T-cell (primary cell): ENCODE data around the gene C16orf87. TPM values are rescaled to one million over a fixed set of nuclear protein-coding genes. Genes with fewer than 3 reads are reported as not detected.

Experiments
- ATAC-seq, 4 experiments: fragments of 200-7000 bp in 3 of 4; fragments of 150-1000 bp in 1 of 4; cut with Tn5 transposase; replicated peaks in 1 of 4; 1 replicate in 3 of 4; 2 replicates in 1 of 4; pipeline ENCODE4 v1.10.0; 2021; ENCODE audit warnings: moderate library complexity in 3 of 4, mild to moderate bottlenecking in 2 of 4, moderate number of reproducible peaks in 1 of 4
- CTCF ChIA-PET, 2 donors: fragments of 300-600 bp; sonication (Branson Sonifier 250); formaldehyde crosslinking; loops; one replicate each; lab custom pipeline; 2022; ENCODE audit warnings: antibody characterized with exemption in 2 of 2; lab: Charles Lee
- POLR2A ChIA-PET, 2 donors: fragments of 300-600 bp; sonication (Branson Sonifier 250); formaldehyde crosslinking; loops; one replicate each; lab custom pipeline; 2022; ENCODE audit warnings: antibody characterized with exemption in 2 of 2; lab: Charles Lee
- DNase-seq, 35 experiments: peaks; one replicate each; pipeline versions ENCODE4 v3.0.0 to v3.0.0-alpha.2; 2013 to 2023
- H3K27ac ChIP-seq: one replicate; pipeline ENCODE4 v1.5.1; 2013; ENCODE audit warnings: low read length
- H3K27me3 ChIP-seq, 2 experiments: replicated peaks in 1 of 2; 1 replicate in 1 of 2; 2 replicates in 1 of 2; pipeline versions ENCODE4 v1.6.1 to v1.7.0; 2013; ENCODE audit warnings: low read length in 1 of 2, mixed read lengths in 1 of 2; ENCODE audit not compliant: control insufficient read depth in 2 of 2, insufficient read depth in 2 of 2; ENCODE audit errors: extremely low read depth in 1 of 2
- H3K36me3 ChIP-seq, 2 donors: 1 replicate in 1 of 2; 2 replicates in 1 of 2; pipeline versions ENCODE4 v1.6.1 to v1.7.0; 2013; ENCODE audit warnings: low read length in 1 of 2; ENCODE audit not compliant: control insufficient read depth in 2 of 2, insufficient read depth in 1 of 2; ENCODE audit errors: extremely low read depth in 1 of 2
- H3K4me1 ChIP-seq, 2 experiments: 1 replicate in 1 of 2; 2 replicates in 1 of 2; pipeline versions ENCODE4 v1.6.1 to v1.7.0; 2013; ENCODE audit warnings: low read length in 2 of 2, mixed read lengths in 1 of 2; ENCODE audit not compliant: insufficient read depth in 2 of 2, control insufficient read depth in 1 of 2; ENCODE audit errors: extremely low read depth in 1 of 2
- H3K4me3 ChIP-seq, 2 donors: 1 replicate in 1 of 2; 2 replicates in 1 of 2; pipeline versions ENCODE4 v1.5.1 to v1.7.0; 2013; ENCODE audit warnings: mild to moderate bottlenecking in 2 of 2, low read length in 1 of 2, moderate library complexity in 1 of 2; ENCODE audit not compliant: control insufficient read depth in 1 of 2; ENCODE audit errors: extremely low read depth in 1 of 2
- H3K9me3 ChIP-seq: 2 replicates; pipeline ENCODE4 v1.7.0; 2013
- H3K27ac Mint-ChIP-seq, 2 donors: one replicate each; pipeline ENCODE4 v1.8.0; 2020 to 2021; ENCODE audit warnings: mild to moderate bottlenecking in 2 of 2, mixed read lengths in 2 of 2
- H3K27me3 Mint-ChIP-seq, 2 donors: one replicate each; pipeline ENCODE4 v1.8.0; 2021 to 2022; ENCODE audit warnings: mixed read lengths in 2 of 2
- H3K36me3 Mint-ChIP-seq: one replicate; pipeline ENCODE4 v1.8.0; 2021; ENCODE audit warnings: mixed read lengths
- H3K4me1 Mint-ChIP-seq, 3 donors: one replicate each; pipeline ENCODE4 v1.8.0; 2020 to 2022; ENCODE audit warnings: mixed read lengths in 3 of 3, mild to moderate bottlenecking in 1 of 3
- H3K4me3 Mint-ChIP-seq, 3 donors: one replicate each; pipeline ENCODE4 v1.8.0; 2020 to 2022; ENCODE audit warnings: mild to moderate bottlenecking in 3 of 3, mixed read lengths in 3 of 3, moderate library complexity in 3 of 3
- H3K9me3 Mint-ChIP-seq, 3 donors: one replicate each; pipeline ENCODE4 v1.8.0; 2020 to 2022; ENCODE audit warnings: mixed read lengths in 3 of 3
- WGBS: methylation state at CpG from one replicate; pipeline ENCODE4 v1.1.5; 2013; ENCODE audit warnings: missing lambda C conversion rate; ENCODE audit not compliant: insufficient coverage; 5-methylcytosine and 5-hydroxymethylcytosine counted together
- total RNA-seq, 35 experiments: library from RNA in 6 of 35; stranded (reverse) in 6 of 35; fragments of 120-200 nt in 1 of 35; gene quantifications; one replicate each; pipeline versions ENCODE4 v1.2.1 to v1.2.4 and lab custom pipeline; 2013 to 2026

Gene C16orf87
- total RNA-seq, 5 donors from 2014 or later (not counting 1 experiment from before 2014, with no cell fraction given), result 5.2 to 15.6 (median 7.2) TPM

DNA sequence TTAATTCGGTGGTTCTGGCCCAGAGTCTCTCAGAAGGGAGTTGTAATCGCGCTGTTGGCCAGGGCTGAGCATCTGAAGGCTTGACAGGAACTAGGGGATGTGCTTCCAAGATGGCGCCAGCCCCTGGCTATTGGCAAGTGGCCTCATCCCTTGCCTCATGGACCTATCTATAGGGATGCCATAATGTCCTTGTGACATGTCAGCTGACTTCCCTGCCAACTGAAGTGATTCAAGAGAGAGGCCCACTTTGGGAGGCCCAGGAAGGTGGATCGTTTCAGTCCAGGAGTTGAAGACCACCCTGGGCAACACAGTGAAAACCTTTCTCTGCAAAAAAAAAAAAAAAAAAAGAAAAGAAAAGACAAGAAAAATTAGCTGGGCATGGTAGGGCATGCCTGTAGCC is 15.0 kb upstream of the C16orf87 start:
- Histone ChIP-seq H3K27ac (no peak overlapping the region), H3K36me3 (no peaks in the 10 kb centered on the region), H3K4me3 (no peak overlapping the region), H3K9me3 (no peaks in the 10 kb centered on the region), H3K4me1 (no peaks in the 10 kb centered on the region), H3K27me3 (peaks cover 0 to 32% of the 10 kb centered on the region in 2 experiments)
- Mint-ChIP-seq H3K9me3 (peaks cover 0 to 6% (median 2%) of the 10 kb centered on the region in 3 donors), H3K27ac (no peak overlapping the region), H3K36me3 (no peaks in the 10 kb centered on the region), H3K27me3 (peaks cover 4 to 8% of the 10 kb centered on the region in 2 donors), H3K4me3 (no peak overlapping the region), H3K4me1 (no peaks in the 10 kb centered on the region)
- POLR2A ChIA-PET, result interaction anchor here in 1 of 2 donors (0.7 kb wide), 1 partner anchor 73 kb away, joined by 12 read pairs; no protein-coding TSS in a partner anchor
- no peak for ATAC-seq
- DNase-seq, result no peak
- CTCF ChIA-PET, result interaction anchor here in 1 of 2 donors (0.6 kb wide), 1 partner anchor 57 kb away, joined by 3 read pairs; no protein-coding TSS in a partner anchor
- WGBS, result 89% methylated on average over 4 of the region's 5 CpGs

DNA sequence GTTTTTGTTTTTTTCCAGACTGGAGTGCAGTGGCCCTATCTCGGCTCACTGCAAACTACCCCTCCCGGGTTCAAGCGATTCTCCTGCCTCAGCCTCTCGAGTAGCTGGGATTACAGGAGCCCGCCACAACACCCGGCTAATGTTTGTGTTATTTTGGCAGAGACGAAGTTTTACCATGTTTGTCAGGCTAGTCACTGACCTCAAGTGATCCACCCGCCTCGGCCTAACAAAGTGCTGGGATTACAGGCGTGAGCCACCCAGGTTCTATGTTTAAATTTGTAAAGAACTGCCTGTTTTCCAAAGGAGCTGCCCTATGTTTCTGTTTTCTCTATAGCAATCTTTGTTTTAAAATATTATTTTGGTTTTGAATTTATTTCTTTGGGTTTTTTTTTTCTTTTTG is 13.8 kb upstream of the C16orf87 start:
- ChIA-PET CTCF (no interaction called here), POLR2A (no interaction called here)
- no peaks in the 10 kb centered on the region for H3K4me1 ChIP-seq
- no peak for DNase-seq
- H3K27ac ChIP-seq, result no peak overlapping the region
- Mint-ChIP-seq H3K27me3 (peaks cover 4 to 8% of the 10 kb centered on the region in 2 donors), H3K27ac (no peak overlapping the region), H3K9me3 (peaks cover 0 to 6% (median 2%) of the 10 kb centered on the region in 3 donors), H3K36me3 (no peaks in the 10 kb centered on the region), H3K4me3 (no peak overlapping the region), H3K4me1 (no peaks in the 10 kb centered on the region)
- ATAC-seq, result no peak
- H3K27me3 ChIP-seq, result peaks cover 0 to 32% of the 10 kb centered on the region in 2 experiments
- 92% methylated on average over 9 of the region's 10 CpGs for WGBS
- H3K9me3 ChIP-seq, result no peaks in the 10 kb centered on the region
- no peak overlapping the region for H3K4me3 ChIP-seq
- H3K36me3 ChIP-seq, result no peaks in the 10 kb centered on the region

DNA sequence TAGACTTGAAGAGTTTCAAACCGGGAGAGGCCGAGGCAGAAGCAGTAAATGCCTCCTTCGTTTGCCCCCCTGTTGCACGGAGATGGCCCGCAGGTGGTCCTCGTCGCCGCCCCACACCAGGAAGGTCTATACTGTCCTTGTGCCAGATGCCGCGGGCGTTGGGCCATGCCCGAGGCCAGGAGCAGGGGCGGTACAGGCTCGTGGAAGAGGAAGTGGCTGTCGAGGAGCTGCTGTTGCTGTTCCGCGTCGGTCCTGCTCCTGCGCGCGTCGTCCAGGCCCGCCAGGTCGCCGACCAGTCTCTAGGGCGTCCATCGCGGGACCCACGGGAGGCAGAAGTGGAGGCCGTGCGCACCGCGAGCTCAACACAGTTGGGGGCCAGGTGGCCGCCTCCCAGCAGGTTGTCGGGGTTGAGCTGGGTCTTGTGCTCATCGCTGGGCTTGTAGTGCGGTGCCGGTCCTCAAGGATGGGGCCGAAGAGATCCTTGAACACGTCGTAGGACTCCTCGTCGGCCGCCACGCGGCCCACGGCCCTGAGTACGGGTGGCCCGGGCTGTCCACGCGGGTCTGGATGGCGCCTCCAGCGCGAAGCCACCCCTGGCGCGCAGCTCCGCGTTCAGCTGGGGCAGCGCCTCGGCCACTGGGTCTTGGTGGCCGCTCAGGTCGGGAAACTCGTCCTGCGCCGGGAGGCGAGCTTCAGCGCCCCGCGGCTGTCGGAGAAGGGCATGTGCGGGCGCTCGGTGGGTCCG is 13.1 kb upstream of the C16orf87 start:
- no peak overlapping the region for H3K27ac ChIP-seq
- H3K27me3 Mint-ChIP-seq, result peaks cover 4 to 8% of the 10 kb centered on the region in 2 donors
- no peak overlapping the region for H3K4me3 Mint-ChIP-seq
- H3K27ac Mint-ChIP-seq, result no peak overlapping the region
- peaks cover 0 to 32% of the 10 kb centered on the region in 2 experiments for H3K27me3 ChIP-seq
- no peaks in the 10 kb centered on the region for H3K4me1 ChIP-seq
- no peaks in the 10 kb centered on the region for H3K36me3 Mint-ChIP-seq
- no peak for DNase-seq
- ChIA-PET CTCF (interaction anchor here in 1 of 2 donors (0.7 kb wide), 1 partner anchor 54 kb away, joined by 3 read pairs; no protein-coding TSS in a partner anchor), POLR2A (no interaction called here)
- peaks cover 0 to 6% (median 2%) of the 10 kb centered on the region in 3 donors for H3K9me3 Mint-ChIP-seq
- no peaks in the 10 kb centered on the region for H3K9me3 ChIP-seq
- no peak overlapping the region for H3K4me3 ChIP-seq
- WGBS, result 45% methylated on average over 64 of the region's 74 CpGs
- H3K36me3 ChIP-seq, result no peaks in the 10 kb centered on the region
- ATAC-seq, result no peak
- H3K4me1 Mint-ChIP-seq, result no peaks in the 10 kb centered on the region

DNA sequence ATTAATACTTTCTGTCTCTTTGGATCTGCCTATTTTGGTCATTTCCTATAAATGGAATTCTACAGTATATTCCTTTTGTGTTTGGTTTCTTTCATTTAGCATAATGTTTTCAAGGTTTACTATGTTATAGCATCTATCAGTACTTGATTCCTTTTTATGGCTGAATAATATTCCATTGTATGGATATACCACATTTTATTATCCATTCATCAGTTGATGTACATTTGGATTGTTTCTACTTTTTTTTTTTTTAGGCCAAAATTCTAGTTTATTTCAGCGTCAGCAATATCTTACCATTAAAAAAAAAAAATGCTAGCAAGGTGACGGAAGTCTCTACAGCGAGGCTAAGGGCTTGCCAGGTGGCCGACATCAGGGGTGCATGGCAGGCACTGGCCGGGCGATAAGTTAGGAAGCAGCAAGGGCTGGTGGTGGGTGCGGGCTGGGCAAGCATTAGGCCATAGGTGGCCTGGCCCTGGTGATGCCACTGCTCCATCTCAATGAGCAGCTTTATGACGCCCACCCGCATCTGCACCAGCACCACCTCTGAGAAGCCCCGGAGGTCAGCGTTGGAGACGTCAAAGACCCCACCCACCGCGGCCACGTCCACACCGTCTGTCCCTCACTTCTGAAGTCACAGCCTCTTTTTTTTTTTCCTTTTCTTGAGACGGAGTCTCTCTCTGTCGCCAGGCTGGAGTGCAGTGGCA is 11.4 kb upstream of the C16orf87 start:
- Histone ChIP-seq H3K4me3 (no peak overlapping the region), H3K9me3 (no peaks in the 10 kb centered on the region), H3K27me3 (peaks cover 0 to 32% of the 10 kb centered on the region in 2 experiments), H3K4me1 (no peaks in the 10 kb centered on the region), H3K27ac (no peak overlapping the region), H3K36me3 (no peaks in the 10 kb centered on the region)
- Mint-ChIP-seq H3K9me3 (peaks cover 0 to 6% (median 2%) of the 10 kb centered on the region in 3 donors), H3K27me3 (peaks cover 2 to 8% of the 10 kb centered on the region in 2 donors), H3K4me1 (no peaks in the 10 kb centered on the region), H3K27ac (no peak overlapping the region), H3K36me3 (no peaks in the 10 kb centered on the region), H3K4me3 (no peak overlapping the region)
- POLR2A ChIA-PET, result no interaction called here
- DNase-seq (no peak), ATAC-seq (no peak)
- WGBS, result 97% methylated on average over 9 of the region's 18 CpGs
- CTCF ChIA-PET, result interaction anchor here in 1 of 2 donors (0.6 kb wide), 1 partner anchor 34 kb away, joined by 9 read pairs; no protein-coding TSS in a partner anchor

DNA sequence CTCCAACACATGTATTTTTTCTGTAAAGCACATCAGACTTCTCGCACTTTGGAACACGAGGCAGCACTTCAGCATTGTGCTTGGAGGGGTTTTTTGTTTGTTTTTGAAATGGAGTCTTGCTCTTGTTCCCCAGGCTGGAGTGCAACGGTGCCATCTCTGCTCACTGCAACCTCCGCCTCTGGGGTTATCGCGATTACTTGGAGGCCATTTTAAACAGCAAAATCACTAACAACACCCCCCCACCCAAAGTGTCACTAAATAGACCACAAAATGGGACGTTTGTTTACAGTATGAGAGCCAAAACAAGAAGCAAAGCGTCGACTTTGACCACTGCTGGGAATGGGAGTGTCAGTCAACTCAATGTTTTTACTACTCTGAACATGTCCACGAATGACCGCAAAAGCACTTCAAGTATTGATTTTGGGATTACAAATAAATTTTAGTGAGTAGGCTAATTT is 9.0 kb upstream of the C16orf87 start:
- Histone ChIP-seq H3K27me3 (peaks cover 0 to 15% of the 10 kb centered on the region in 2 experiments), H3K4me1 (no peaks in the 10 kb centered on the region), H3K36me3 (no peaks in the 10 kb centered on the region), H3K4me3 (no peak overlapping the region), H3K9me3 (no peaks in the 10 kb centered on the region), H3K27ac (no peak overlapping the region)
- ChIA-PET CTCF (interaction anchor here in 1 of 2 donors (1.1 kb wide), 1 partner anchor 40 kb away, joined by 5 read pairs; no protein-coding TSS in a partner anchor), POLR2A (no interaction called here)
- Mint-ChIP-seq H3K4me1 (no peaks in the 10 kb centered on the region), H3K9me3 (peaks cover 0 to 6% (median 2%) of the 10 kb centered on the region in 3 donors), H3K4me3 (no peak overlapping the region), H3K36me3 (no peaks in the 10 kb centered on the region), H3K27me3 (peaks cover 0 to 3% of the 10 kb centered on the region in 2 donors), H3K27ac (no peak overlapping the region)
- WGBS, result 74% methylated on average over 3 of the region's 11 CpGs
- ATAC-seq (no peak), DNase-seq (no peak)
